GM12872 (cell line): ENCODE data around the gene TOGARAM2.

Source experiments
- CTCF ChIP-seq: IDR thresholded peaks from 3 replicates; pipeline ENCODE4 v1.5.1; 2011; ENCODE audit warnings: low read depth, mild to moderate bottlenecking, low read length, moderate library complexity; ENCODE audit not compliant: insufficient read depth

Gene TOGARAM2

DNA sequence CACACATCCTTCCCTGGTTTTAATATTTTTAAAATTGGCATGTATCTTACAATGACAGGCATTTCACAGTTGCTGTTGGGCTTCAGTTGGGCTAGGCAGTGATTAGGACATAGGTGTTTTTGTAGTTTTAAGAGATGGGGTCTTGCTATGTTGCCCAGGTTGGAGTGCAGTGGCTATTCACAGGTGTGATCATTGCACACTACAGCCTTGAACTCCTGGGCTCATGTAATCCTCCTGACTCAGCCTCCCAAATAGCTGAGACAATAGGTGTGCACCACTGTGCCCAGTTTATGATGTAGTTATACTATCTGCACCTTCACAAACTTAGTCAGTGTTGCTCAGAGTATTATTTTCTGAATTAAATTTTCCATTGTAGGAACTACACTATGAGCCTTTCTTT lies 49.9 kb downstream of the TOGARAM2 start:
- TF ChIP-seq CTCF: no peak

- TF ChIP-seq CTCF: no peak
These were observed 51.1 kb downstream of the TOGARAM2 start for GRCh38 chr2:29032189-29032588.

DNA sequence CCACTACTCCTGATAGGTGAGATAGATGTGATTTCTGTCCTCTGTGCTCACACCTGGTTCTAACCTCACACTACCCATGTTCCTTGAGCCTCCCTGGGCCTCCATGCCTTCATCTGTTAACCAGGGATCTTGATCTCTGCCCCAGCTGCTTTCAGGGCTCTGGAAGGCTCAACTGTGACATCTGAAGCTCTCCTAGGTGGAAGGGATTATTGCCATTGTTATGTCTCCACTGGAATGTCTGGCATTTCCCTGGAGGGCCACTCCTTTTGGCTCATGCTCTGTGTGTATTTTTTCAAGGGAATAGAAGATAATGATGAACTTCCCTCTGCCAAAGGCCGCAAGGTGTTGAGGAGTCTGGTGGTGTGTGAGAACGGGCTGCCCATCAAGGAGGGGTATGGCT lies 52.1 kb downstream of the TOGARAM2 start:
- no peak for TF ChIP-seq CTCF

GRCh38 chr2:29033656-29034055 lies 52.6 kb downstream of the TOGARAM2 start:
- TF ChIP-seq CTCF: no peak

DNA sequence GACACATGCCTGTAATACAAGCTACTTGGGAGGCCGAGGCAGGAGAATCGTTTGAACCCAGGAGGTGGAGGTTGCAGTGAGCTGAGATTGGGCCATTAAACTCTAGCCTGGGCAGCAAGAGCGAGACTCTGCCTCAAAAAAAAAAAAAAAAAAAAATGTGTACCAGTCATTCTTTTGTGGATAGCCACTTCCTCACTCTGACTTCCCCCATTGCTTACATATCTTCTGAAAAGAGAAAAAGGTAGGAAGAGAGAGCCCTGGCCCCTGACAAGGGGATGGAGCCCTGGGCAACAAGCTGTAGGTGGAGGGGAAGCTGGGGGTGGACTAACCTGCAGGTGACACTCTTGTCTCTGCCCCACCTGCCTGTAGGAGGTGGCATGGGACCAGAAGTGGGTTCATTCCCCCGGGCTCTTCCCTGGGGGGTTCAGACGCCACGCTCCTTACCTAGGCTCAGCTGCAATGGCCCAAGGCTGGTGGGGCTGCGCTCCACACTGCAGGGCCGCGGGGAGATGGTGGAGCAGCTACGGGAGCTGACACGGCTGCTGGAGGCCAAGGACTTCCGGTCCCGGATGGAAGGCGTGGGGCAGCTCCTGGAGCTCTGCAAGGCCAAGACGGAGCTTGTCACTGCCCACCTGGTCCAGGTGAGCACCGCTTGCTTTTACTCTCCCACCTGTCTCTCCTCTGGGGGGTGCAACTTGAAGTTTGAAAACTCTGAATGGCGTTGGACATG lies 54.1 kb downstream of the TOGARAM2 start:
- no peak for TF ChIP-seq CTCF

DNA sequence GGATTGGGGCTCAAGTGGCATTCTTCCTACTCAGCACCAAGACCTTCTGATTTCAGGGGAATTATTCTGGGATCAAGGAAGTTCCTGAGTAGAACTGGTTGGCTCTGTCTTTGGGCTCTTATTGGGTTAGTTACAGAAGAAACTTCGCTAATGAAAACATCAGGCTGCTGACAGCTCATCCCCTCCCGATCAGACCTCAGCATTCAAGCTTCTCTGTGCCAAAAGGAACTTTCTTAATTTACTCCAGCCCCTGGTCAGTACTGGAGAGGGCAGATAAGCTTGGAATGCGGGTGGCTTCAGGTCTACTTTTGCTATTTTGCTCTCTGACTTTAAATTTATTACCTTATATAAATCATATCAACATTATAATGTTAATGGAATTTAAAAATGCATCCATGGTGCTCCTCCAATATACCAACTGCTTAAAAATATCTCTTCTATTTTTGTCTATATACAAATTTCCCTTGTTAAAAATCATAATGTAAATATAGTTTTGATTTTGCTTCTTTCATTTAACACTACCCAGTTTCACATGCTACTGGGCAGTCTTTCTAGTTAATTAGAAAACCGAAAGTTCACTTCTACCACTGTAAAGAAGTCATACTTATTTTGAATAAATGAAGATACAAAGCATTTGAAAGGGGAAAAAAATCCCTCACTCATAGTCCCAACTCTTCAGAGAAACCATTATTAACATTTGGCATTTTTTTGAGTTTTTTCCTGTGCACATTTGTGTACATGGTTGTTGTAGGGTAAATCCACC lies 58.8 kb downstream of the TOGARAM2 start:
- no peak for TF ChIP-seq CTCF

- no peak for TF ChIP-seq CTCF
These were observed 59.5 kb downstream of the TOGARAM2 start for GRCh38 chr2:29040552-29040951.
